Effector memory CD4-positive, alpha-beta T cell (primary cell): ENCODE measurements around the gene PHF21A.

Source experiments
- DNase-seq, 3 donors: peaks; one replicate each; pipeline ENCODE4 v3.0.0-alpha.2; 2020
- H3K27ac ChIP-seq: 2 replicates; pipeline ENCODE4 v1.7.0; 2013; ENCODE audit warnings: mild to moderate bottlenecking, low read length, moderate library complexity; ENCODE audit not compliant: insufficient read depth, poor library complexity, severe bottlenecking
- H3K27me3 ChIP-seq: replicated peaks from 2 replicates; pipeline ENCODE4 v1.7.0; 2013; ENCODE audit warnings: mild to moderate bottlenecking, low read length; ENCODE audit not compliant: insufficient read depth, control insufficient read depth, poor library complexity, severe bottlenecking
- H3K36me3 ChIP-seq: 2 replicates; pipeline ENCODE4 v1.7.0; 2013; ENCODE audit warnings: mild to moderate bottlenecking, low read length, moderate library complexity; ENCODE audit not compliant: control insufficient read depth, insufficient read depth
- H3K4me1 ChIP-seq: 2 replicates; pipeline ENCODE4 v1.7.0; 2013; ENCODE audit warnings: low read length, mild to moderate bottlenecking; ENCODE audit not compliant: control insufficient read depth, insufficient read depth, poor library complexity, severe bottlenecking
- H3K4me3 ChIP-seq: 2 replicates; pipeline ENCODE4 v1.7.0; 2013; ENCODE audit warnings: low read length, low read depth, mild to moderate bottlenecking; ENCODE audit not compliant: insufficient read depth, poor library complexity, severe bottlenecking
- H3K9me3 ChIP-seq: 2 replicates; pipeline ENCODE4 v1.7.0; 2013; ENCODE audit warnings: mild to moderate bottlenecking, low read length, moderate library complexity; ENCODE audit not compliant: control insufficient read depth

PHF21A gene

GRCh38 chr11:45948356-45948755 lies 172.9 kb downstream of the PHF21A start:
- Histone ChIP-seq H3K36me3 (peaks cover 58% of the 10 kb centered on the region), H3K9me3 (no peaks in the 10 kb centered on the region), H3K27me3 (no peaks in the 10 kb centered on the region), H3K27ac (no peak overlapping the region), H3K4me3 (no peak overlapping the region), H3K4me1 (no peaks in the 10 kb centered on the region)
- no peak for DNase-seq

- H3K36me3 ChIP-seq: peaks cover 54% of the 10 kb centered on the region
- no peak for DNase-seq
Measured at GRCh38 chr11:45947885-45948284, 173.4 kb downstream of the PHF21A start.

GRCh38 chr11:45945397-45945999 lies 175.8 kb downstream of the PHF21A start:
- Histone ChIP-seq H3K4me3 (no peak overlapping the region), H3K9me3 (no peaks in the 10 kb centered on the region), H3K4me1 (no peaks in the 10 kb centered on the region), H3K27ac (no peak overlapping the region), H3K27me3 (no peaks in the 10 kb centered on the region), H3K36me3 (peaks cover 46% of the 10 kb centered on the region)
- no peak for DNase-seq

More at GRCh38 chr11:45947885-45948284, 173.4 kb downstream of the PHF21A start:
- H3K4me1 ChIP-seq: no peaks in the 10 kb centered on the region
- H3K9me3 ChIP-seq: no peaks in the 10 kb centered on the region
- no peak overlapping the region for H3K4me3 ChIP-seq
- H3K27me3 ChIP-seq: no peaks in the 10 kb centered on the region
- H3K27ac ChIP-seq: no peak overlapping the region

- Histone ChIP-seq H3K27ac (no peak overlapping the region), H3K4me1 (no peaks in the 10 kb centered on the region), H3K27me3 (no peaks in the 10 kb centered on the region), H3K4me3 (no peak overlapping the region), H3K9me3 (no peaks in the 10 kb centered on the region), H3K36me3 (peaks cover 30% of the 10 kb centered on the region)
- no peak for DNase-seq
Measured at GRCh38 chr11:45942381-45942780, 178.9 kb downstream of the PHF21A start.

- Histone ChIP-seq H3K27ac (no peak overlapping the region), H3K4me3 (no peak overlapping the region), H3K27me3 (no peaks in the 10 kb centered on the region), H3K4me1 (no peaks in the 10 kb centered on the region), H3K9me3 (no peaks in the 10 kb centered on the region), H3K36me3 (peaks cover 32% of the 10 kb centered on the region)
- no peak for DNase-seq
Measured at GRCh38 chr11:45941285-45941684, 180.0 kb downstream of the PHF21A start.

- Histone ChIP-seq H3K27ac (no peak overlapping the region), H3K27me3 (no peaks in the 10 kb centered on the region), H3K36me3 (peaks cover 33% of the 10 kb centered on the region), H3K4me3 (no peak overlapping the region), H3K4me1 (no peaks in the 10 kb centered on the region), H3K9me3 (no peaks in the 10 kb centered on the region)
- no peak for DNase-seq
Measured at GRCh38 chr11:45939836-45940235, 181.4 kb downstream of the PHF21A start.

- no peak for DNase-seq
Measured at GRCh38 chr11:45937916-45938315, 183.3 kb downstream of the PHF21A start.

GRCh38 chr11:45936511-45937054 lies 184.7 kb downstream of the PHF21A start:
- Histone ChIP-seq H3K9me3 (no peaks in the 10 kb centered on the region), H3K4me1 (peaks cover 3% of the 10 kb centered on the region), H3K27ac (no peak overlapping the region), H3K4me3 (no peak overlapping the region), H3K27me3 (no peaks in the 10 kb centered on the region), H3K36me3 (peaks cover 41% of the 10 kb centered on the region)
- DNase-seq: no peak

More at GRCh38 chr11:45937916-45938315, 183.3 kb downstream of the PHF21A start:
- Histone ChIP-seq H3K27ac (no peak overlapping the region), H3K4me1 (no peaks in the 10 kb centered on the region), H3K4me3 (no peak overlapping the region), H3K27me3 (no peaks in the 10 kb centered on the region), H3K36me3 (peaks cover 41% of the 10 kb centered on the region), H3K9me3 (no peaks in the 10 kb centered on the region)

- Histone ChIP-seq H3K27me3 (no peaks in the 10 kb centered on the region), H3K9me3 (no peaks in the 10 kb centered on the region), H3K4me1 (peaks cover 13% of the 10 kb centered on the region), H3K4me3 (no peak overlapping the region), H3K36me3 (peaks cover 41% of the 10 kb centered on the region), H3K27ac (no peak overlapping the region)
- no peak for DNase-seq
Measured at GRCh38 chr11:45935349-45936064, 185.7 kb downstream of the PHF21A start.
